CD4-positive, alpha-beta T cell treated with Interleukin-2 at 100 ng/mL for 4 hours (primary cell): ENCODE measurements around the gene PRTFDC1.
A peak's percentile ranks its signal among the peaks of the same experiment; 100 is the strongest.
"Not testable (repeated sequence)": the region's sequence is repeated elsewhere in the genome, so short reads cannot be mapped to it uniquely, and the experiment has no call there.

Experiments
- DNase-seq: peaks from one replicate; pipeline ENCODE4 v3.0.0-alpha.2; 2020; ENCODE audit warnings: low spot score

PRTFDC1 gene

GRCh38 chr10:24965051-24965450 is 12.6 kb upstream of the PRTFDC1 start:
- no peak for DNase-seq

GRCh38 chr10:24963521-24964041 is 11.2 kb upstream of the PRTFDC1 start:
- DNase-seq: no peak

DNA sequence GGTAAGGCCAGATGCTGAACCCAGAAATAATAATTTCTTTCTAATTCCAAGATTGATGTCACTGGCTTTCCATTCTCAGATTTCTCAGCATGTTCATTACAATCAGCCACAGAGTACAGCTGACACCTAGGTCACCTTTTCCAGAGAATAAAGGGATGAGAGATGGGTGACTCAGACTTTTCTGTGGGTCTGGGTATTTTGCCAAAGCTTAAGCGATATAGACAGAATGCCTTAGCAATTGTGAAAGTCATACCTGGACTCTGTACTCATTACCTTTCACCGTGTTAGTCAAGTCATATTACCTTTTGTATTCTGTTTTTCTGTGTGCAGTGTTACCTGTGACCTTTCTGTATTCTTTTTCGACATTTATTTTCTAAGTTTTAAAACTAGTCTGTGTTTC is 10.6 kb upstream of the PRTFDC1 start:
- DNase-seq: no peak

GRCh38 chr10:24961582-24961981 is 9.2 kb upstream of the PRTFDC1 start:
- DNase-seq: no peak

- DNase-seq: no peak
These were observed 7.0 kb upstream of the PRTFDC1 start for GRCh38 chr10:24959382-24959730.

GRCh38 chr10:24958721-24959381 is 6.4 kb upstream of the PRTFDC1 start:
- DNase-seq: no peak

DNA sequence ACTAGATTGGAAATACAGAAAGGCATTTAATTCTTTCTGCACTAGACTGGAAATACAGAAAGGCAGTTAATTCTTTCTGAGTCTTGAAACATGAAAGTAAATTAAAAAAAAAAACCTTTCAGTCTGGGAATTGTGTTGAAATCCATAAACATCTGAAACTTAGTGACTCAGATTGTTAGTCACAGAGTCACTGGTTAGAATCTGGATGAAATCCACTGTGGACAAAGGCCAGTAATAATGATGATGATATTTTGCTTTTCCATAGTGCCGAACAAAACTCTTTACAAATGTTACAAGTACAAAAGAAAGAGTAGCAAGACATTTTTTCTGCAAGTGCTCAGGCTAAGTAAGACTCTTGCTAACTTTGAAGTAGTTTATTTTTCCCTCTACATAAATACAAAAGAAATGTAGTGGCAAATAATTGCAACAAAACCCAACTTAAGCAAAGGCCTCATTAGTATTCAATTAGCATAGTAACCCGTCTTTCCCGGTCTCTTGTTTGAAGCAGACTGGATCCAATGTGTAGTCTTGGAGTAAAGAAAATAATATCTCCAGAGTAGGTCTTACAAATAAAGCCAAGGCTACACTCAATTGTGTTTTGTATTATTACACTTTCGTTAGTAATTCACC is 5.8 kb upstream of the PRTFDC1 start:
- no peak for DNase-seq

GRCh38 chr10:24957624-24958051 is 5.2 kb upstream of the PRTFDC1 start:
- not testable (repeated sequence) for DNase-seq

- DNase-seq: no peak
These were observed 1.3 kb upstream of the PRTFDC1 start for GRCh38 chr10:24953675-24954074.

DNA sequence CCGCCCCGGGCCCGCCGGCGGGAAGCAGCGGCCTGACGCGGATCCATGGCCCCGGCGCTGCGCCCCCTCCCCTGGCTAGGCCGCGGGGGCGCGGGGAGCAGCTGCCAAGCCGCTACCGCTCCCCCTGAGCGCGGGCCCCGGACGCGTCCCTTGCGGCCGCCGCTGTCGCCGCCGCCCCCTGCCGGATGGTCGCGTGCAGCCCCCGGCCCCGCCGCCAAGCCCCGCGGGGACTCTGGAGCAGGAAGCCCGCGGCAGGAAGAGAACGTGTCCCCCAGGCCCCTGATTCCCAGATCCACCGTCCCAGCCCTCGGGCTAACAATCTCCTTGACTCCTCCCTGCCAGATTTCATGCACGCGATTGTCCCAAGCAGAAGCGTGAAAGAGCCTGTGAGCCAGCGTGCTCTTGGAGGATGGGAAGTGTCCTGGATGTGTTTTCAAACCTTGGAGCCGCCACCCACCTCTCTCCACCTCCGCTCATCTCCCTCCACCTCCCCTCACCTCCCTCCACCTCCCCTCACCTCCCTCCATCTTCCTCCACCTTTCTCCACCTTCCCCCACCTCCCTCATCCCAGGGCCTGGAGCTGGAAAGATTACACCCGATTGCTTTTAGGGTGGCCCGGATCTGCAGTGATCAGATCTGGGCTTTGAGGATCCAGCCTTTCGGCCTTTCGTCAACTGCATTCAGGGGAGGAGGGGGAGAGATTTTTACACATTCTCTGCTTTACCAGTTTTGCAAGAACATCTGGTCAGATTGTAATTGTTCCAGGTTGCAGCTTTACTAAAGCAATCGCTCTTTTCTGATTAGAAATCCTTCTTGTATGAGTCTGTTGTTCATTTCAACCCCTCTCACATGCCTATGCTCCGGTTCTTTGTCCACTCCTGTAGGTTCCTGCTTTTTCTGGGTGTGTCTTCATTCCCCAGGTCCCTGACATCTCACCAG is 570 bp upstream of the PRTFDC1 start:
- peak; percentile 45 for DNase-seq

DNA sequence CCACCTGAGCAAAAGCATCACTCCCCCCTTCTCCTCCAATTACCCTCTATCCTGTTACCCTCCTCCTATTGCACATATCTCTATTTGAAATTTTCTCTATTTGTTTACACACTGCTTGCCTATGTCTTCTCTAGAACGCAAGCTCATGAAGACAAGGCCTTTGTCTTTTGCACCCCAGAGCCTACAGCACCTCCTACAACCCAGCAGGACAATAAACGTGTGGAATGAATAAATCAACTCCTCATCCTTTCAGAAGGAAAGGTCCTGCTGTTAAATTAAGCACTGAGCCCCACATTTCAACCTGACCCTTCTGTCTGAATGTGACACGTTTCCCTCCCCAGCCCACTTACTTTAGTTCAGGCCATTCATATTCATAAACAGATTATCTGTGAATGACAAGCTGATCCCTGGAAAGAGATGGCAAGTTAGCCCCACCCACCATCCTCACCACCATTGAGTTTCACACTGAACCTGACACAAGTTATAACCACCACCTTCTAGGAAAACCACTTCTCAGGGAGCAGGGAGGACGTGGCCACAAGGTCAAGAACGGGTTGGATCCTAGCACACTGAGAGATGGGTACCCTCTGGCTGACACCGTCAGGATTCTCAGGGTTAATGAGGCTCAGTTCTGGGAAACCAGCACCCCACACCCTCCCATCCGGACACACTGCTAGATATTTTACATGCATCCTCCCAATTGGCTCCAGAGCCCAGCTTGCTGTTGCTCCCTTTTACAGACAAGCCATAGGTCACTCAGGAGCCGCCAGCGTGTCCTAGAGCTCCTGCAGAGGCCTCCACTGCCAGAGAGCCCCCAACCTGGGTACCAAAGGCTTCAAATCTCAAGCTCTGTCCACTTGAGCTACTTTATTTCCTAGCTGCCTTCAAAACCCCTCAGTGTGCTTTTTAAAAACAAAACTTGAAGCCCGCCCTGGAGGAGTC is 934 bp downstream of the PRTFDC1 start:
- DNase-seq: peak; percentile 7

GRCh38 chr10:24950439-24950838 is 2.0 kb downstream of the PRTFDC1 start:
- DNase-seq: no peak

DNA sequence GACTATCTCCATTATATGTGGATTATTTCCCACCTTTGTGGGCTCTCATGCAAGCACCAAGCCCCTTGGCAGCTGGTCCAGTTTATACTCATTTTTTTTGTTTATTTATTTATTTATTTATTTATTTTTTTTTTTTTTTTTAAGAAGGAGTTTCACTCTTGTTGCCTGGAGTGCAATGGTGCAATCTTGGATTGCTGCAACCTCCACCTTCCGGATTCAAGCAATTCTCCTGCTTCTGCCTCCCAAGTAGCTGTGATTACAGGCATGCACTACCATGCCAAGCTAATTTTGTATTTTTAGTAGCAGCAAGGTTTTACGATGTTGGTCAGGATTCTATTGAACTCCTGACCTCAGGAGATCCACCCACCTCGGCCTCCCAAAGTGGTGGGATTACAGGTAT is 2.8 kb downstream of the PRTFDC1 start:
- no peak for DNase-seq

DNA sequence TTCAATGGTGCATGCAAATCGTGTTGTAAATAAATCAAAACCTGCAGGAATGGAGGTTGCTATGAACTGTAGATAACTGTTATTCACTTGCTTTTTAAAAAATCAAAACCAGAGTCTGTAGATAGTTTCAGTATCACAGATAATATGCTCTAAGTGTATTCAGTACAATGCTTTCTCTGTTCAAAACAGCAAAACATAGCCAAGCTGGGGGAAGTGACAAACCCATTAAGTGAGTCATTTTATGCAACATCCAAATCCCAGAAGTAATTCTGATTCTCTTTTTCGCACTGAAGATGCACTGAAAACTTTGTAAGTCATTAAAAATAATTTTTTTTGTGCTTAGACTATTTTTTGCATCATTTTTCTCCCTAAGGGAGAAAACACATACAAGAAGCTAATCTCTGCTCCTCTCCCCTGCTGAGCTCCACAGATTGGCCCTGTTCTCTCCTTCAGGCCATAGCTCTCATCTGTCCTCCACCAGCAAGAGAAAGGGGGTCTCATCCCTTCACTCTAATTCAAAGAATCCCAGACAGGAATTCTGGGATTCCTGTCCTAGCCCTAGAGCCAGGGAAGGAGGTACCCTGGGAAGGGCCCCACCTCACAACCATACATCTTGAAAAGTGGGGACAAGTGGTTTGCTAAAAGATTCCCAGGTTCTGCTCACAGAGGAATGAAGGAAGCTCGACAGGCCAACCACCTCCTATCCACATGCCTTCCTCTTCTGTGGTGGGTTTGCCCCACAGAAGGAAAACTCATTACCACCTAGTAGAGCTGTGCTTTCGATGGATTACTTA is 4.9 kb downstream of the PRTFDC1 start:
- DNase-seq: no peak

- DNase-seq: no peak
These were observed 7.7 kb downstream of the PRTFDC1 start for GRCh38 chr10:24944512-24945255.

GRCh38 chr10:24938525-24938924 is 13.9 kb downstream of the PRTFDC1 start:
- DNase-seq: no peak

- DNase-seq: no peak
These were observed 14.3 kb downstream of the PRTFDC1 start for GRCh38 chr10:24938076-24938475.

GRCh38 chr10:24935504-24936292 is 16.7 kb downstream of the PRTFDC1 start:
- DNase-seq: no peak

DNA sequence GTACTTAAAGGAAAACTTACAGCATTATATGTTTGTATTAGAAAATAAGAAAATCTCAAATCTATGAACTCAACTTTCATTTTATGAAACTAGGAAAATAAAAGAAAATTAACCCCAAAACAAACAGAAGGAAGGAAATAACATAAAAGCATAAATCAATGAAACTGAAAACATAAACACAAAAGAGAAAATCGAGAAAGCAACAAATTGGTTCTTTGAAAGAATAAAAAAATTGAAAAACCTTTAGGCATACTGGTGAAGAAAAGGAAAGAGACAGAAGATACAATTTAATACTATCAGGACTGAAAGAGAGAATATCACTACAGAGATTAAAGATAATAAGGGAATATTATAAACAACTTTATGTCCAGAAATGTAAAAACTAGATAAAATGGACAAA is 21.2 kb downstream of the PRTFDC1 start:
- DNase-seq: no peak
